ENCODE data around the gene PRKD1.

DNA sequence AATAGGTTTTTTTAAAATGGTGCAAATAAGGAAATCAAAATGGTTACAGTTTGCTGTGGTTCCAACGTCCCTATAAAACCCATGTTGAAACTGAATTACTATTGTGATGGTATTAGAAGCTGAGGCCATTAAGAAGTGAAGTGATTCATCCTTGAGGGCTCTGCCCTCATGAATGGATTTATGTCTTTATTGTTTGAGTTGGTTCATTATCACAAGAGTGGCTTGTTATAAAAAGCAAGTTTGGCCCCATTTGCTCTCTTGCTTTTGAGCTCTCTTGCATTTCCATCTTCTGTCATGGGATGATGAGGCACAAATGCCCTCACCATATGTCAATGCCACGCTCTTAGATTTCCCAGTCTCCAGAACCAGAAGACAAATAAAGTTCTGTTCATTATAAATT is 62.3 kb downstream of the PRKD1 start:
- TF ChIP-seq POLR2AphosphoS5 (IDR thresholded peaks at IDR 0.05; ENCODE audit: low read length) (no peak), CTCF (IDR thresholded peaks at IDR 0.05 in 2 of 3, conservative IDR thresholded peaks at IDR 0.05 in 1 of 3; ENCODE audit: control insufficient read depth in 2 of 3, extremely low read depth in 1 of 3, insufficient read depth in 1 of 3, low read depth in 3 of 3, low read length in 3 of 3) (no peak), SP1 (IDR thresholded peaks at IDR 0.05; ENCODE audit: low read depth, low read length) (no peak), ZZZ3 (IDR thresholded peaks at IDR 0.05; ENCODE audit: control insufficient read depth, insufficient read length, low read depth) (no peak), EZH2 (IDR thresholded peaks at IDR 0.05; ENCODE audit: borderline replicate concordance, control insufficient read depth, low read depth, low read length) (no peak), CBX3 (IDR thresholded peaks at IDR 0.05; ENCODE audit: borderline replicate concordance, low read depth) (no peak), FOS (IDR thresholded peaks at IDR 0.05; ENCODE audit: borderline replicate concordance, extremely low read depth, insufficient read length) (no peak), CHD1 (IDR thresholded peaks at IDR 0.05; ENCODE audit: low read depth, low read length) (no peak), CBX5 (IDR thresholded peaks at IDR 0.05; ENCODE audit: low read depth) (no peak)
- TF ChIP-seq, protein P1, sequence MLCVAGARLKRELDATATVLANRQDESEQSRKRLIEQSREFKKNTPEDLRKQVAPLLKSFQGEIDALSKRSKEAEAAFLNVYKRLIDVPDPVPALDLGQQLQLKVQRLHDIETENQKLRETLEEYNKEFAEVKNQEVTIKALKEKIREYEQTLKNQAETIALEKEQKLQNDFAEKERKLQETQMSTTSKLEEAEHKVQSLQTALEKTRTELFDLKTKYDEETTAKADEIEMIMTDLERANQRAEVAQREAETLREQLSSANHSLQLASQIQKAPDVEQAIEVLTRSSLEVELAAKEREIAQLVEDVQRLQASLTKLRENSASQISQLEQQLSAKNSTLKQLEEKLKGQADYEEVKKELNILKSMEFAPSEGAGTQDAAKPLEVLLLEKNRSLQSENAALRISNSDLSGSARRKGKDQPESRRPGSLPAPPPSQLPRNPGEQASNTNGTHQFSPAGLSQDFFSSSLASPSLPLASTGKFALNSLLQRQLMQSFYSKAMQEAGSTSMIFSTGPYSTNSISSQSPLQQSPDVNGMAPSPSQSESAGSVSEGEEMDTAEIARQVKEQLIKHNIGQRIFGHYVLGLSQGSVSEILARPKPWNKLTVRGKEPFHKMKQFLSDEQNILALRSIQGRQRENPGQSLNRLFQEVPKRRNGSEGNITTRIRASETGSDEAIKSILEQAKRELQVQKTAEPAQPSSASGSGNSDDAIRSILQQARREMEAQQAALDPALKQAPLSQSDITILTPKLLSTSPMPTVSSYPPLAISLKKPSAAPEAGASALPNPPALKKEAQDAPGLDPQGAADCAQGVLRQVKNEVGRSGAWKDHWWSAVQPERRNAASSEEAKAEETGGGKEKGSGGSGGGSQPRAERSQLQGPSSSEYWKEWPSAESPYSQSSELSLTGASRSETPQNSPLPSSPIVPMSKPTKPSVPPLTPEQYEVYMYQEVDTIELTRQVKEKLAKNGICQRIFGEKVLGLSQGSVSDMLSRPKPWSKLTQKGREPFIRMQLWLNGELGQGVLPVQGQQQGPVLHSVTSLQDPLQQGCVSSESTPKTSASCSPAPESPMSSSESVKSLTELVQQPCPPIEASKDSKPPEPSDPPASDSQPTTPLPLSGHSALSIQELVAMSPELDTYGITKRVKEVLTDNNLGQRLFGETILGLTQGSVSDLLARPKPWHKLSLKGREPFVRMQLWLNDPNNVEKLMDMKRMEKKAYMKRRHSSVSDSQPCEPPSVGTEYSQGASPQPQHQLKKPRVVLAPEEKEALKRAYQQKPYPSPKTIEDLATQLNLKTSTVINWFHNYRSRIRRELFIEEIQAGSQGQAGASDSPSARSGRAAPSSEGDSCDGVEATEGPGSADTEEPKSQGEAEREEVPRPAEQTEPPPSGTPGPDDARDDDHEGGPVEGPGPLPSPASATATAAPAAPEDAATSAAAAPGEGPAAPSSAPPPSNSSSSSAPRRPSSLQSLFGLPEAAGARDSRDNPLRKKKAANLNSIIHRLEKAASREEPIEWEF (IDR thresholded peaks at IDR 0.05; ENCODE audit: insufficient replicate concordance, low read depth, low read length) = no peak
